DOHH2 (cell line): ENCODE measurements around the gene ITPRIPL2.

Source experiments
- H3F3A ChIP-seq: fragments of 200-600 bp; sonication (generic), shearing (Covaris generic); 2 replicates; pipeline ENCODE4 v1.6.0; 2016; ENCODE audit warnings: antibody characterized with exemption, mild to moderate bottlenecking; ENCODE audit not compliant: control insufficient read depth, insufficient read depth
- H3K27ac ChIP-seq: fragments of 200-600 bp; sonication (generic); 2 replicates; pipeline ENCODE4 v1.5.1; 2014; ENCODE audit warnings: low read depth, mild to moderate bottlenecking, low read length, moderate library complexity
- H3K27me3 ChIP-seq: fragments of 200-600 bp; sonication (generic); 2 replicates; pipeline ENCODE4 v1.6.1; 2014; ENCODE audit warnings: mild to moderate bottlenecking, low read length, mixed read lengths; ENCODE audit not compliant: control insufficient read depth
- H3K36me3 ChIP-seq: fragments of 200-600 bp; sonication (generic); 2 replicates; pipeline ENCODE4 v1.6.1; 2014; ENCODE audit warnings: mild to moderate bottlenecking, low read length, moderate library complexity, mixed read lengths; ENCODE audit not compliant: control insufficient read depth
- H3K4me1 ChIP-seq: fragments of 200-600 bp; sonication (generic); 2 replicates; pipeline ENCODE4 v1.6.1; 2014; ENCODE audit warnings: mild to moderate bottlenecking, low read length, mixed read lengths; ENCODE audit not compliant: control insufficient read depth
- H3K4me2 ChIP-seq: fragments of 200-600 bp; sonication (generic); 2 replicates; pipeline ENCODE4 v1.6.0; 2014; ENCODE audit warnings: mild to moderate bottlenecking, low read length, moderate library complexity
- H3K4me3 ChIP-seq: fragments of 200-600 bp; sonication (generic); 2 replicates; pipeline ENCODE4 v1.5.1; 2014; ENCODE audit warnings: mild to moderate bottlenecking, low read length, mixed read lengths
- H3K79me2 ChIP-seq: fragments of 200-600 bp; sonication (generic); 2 replicates; pipeline ENCODE4 v1.6.1; 2014; ENCODE audit warnings: mild to moderate bottlenecking, low read length, mixed read lengths; ENCODE audit not compliant: control insufficient read depth
- H3K9me2 ChIP-seq: fragments of 200-600 bp; sonication (generic); replicated peaks from 2 replicates; pipeline ENCODE4 v1.6.1; 2014; ENCODE audit warnings: mild to moderate bottlenecking, low read length, mixed read lengths; ENCODE audit not compliant: control insufficient read depth
- H3K9me3 ChIP-seq: fragments of 200-600 bp; sonication (generic); 2 replicates; pipeline ENCODE4 v1.6.1; 2014; ENCODE audit warnings: antibody characterized with exemption, low read length, mixed read lengths; ENCODE audit not compliant: control insufficient read depth, insufficient read depth
- H4K20me1 ChIP-seq: fragments of 200-600 bp; sonication (generic); 2 replicates; pipeline ENCODE4 v1.6.0; 2014; ENCODE audit warnings: low read depth, mild to moderate bottlenecking, antibody characterized with exemption, low read length, moderate library complexity; ENCODE audit not compliant: control insufficient read depth, insufficient read depth
- CTCF ChIP-seq: fragments of 200-600 bp; sonication (generic); IDR thresholded peaks from one replicate; pipeline ENCODE4 v1.5.1; 2014; ENCODE audit warnings: antibody characterized with exemption, mild to moderate bottlenecking, low read depth, low read length; ENCODE audit not compliant: poor library complexity, severe bottlenecking
- EZH2phosphoT487 ChIP-seq: fragments of 200-600 bp; sonication (generic); IDR thresholded peaks from 2 replicates; pipeline ENCODE4 v1.6.1; 2017; ENCODE audit warnings: borderline replicate concordance, mild to moderate bottlenecking, antibody characterized with exemption, low read length, moderate library complexity, mixed read lengths

The ITPRIPL2 gene

DNA sequence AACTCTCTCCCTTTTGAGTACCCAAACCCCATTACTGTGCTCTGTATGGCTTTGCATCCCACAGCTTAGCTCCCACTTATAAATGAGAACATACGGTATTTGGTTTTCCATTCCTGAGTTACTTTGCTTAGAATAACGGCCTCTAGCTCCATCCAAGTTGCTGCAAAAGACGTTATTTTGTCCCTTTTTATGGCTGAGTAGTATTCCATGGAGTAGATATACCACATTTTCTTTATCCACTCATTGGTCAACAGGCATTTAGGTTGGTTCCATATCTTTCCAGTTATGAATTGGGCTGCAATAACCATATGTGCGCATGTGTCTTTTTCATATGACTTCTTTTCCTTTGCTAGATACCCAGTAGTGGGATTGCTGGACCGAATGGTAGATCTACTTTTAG, 34.4 kb downstream of the ITPRIPL2 start:
- no peak for TF ChIP-seq CTCF
- no peak for TF ChIP-seq EZH2phosphoT487
- Histone ChIP-seq H3K4me3 (no peak overlapping the region), H3K9me3 (peaks cover 3% of the 10 kb centered on the region; the same call in 1 of the 2 replicates), H3K4me2 (no peak overlapping the region), H3K27me3 (peaks cover 14% of the 10 kb centered on the region; the same call in 1 of the 2 replicates), H3F3A (no peaks in the 10 kb centered on the region), H3K27ac (no peak overlapping the region), H3K79me2 (no peaks in the 10 kb centered on the region), H3K36me3 (no peaks in the 10 kb centered on the region), H3K9me2 (no peaks in the 10 kb centered on the region), H3K4me1 (no peaks in the 10 kb centered on the region), H4K20me1 (no peaks in the 10 kb centered on the region)

- no peak overlapping the region for H3K4me2 ChIP-seq
- TF ChIP-seq EZH2phosphoT487 (no peak), CTCF (no peak)
These were observed 37.5 kb downstream of the ITPRIPL2 start for GRCh38 chr16:19151310-19151709.

GRCh38 chr16:19152042-19152441, 38.3 kb downstream of the ITPRIPL2 start:
- H3K9me2 ChIP-seq: no peaks in the 10 kb centered on the region
- H4K20me1 ChIP-seq: no peaks in the 10 kb centered on the region
- no peak overlapping the region for H3K4me2 ChIP-seq
- H3F3A ChIP-seq: no peaks in the 10 kb centered on the region
- peaks cover 8% of the 10 kb centered on the region; the same call in 1 of the 2 replicates for H3K27me3 ChIP-seq
- TF ChIP-seq CTCF: no peak
- no peak for TF ChIP-seq EZH2phosphoT487
- no peak overlapping the region for H3K27ac ChIP-seq
- H3K4me1 ChIP-seq: no peaks in the 10 kb centered on the region
- H3K36me3 ChIP-seq: no peaks in the 10 kb centered on the region
- no peak overlapping the region for H3K4me3 ChIP-seq
- H3K79me2 ChIP-seq: no peaks in the 10 kb centered on the region
- H3K9me3 ChIP-seq: peaks cover 8% of the 10 kb centered on the region; the same call in 1 of the 2 replicates

More at GRCh38 chr16:19151310-19151709, 37.5 kb downstream of the ITPRIPL2 start:
- H4K20me1 ChIP-seq: no peaks in the 10 kb centered on the region
- no peaks in the 10 kb centered on the region for H3K79me2 ChIP-seq
- peaks cover 8% of the 10 kb centered on the region; the same call in 1 of the 2 replicates for H3K9me3 ChIP-seq
- no peak overlapping the region for H3K4me3 ChIP-seq
- no peaks in the 10 kb centered on the region for H3K4me1 ChIP-seq
- H3K9me2 ChIP-seq: no peaks in the 10 kb centered on the region
- H3K27ac ChIP-seq: no peak overlapping the region
- H3K27me3 ChIP-seq: peaks cover 5% of the 10 kb centered on the region; the same call in 1 of the 2 replicates
- H3F3A ChIP-seq: no peaks in the 10 kb centered on the region
- no peaks in the 10 kb centered on the region for H3K36me3 ChIP-seq
